Cardiac fibroblast (primary cell): Measurements from ENCODE around the gene NXPE2.

Experiments used
- DNase-seq, 2 donors: peaks; one replicate each; pipeline versions ENCODE4 v3.0.0 to v3.0.0-alpha.2; 2010; ENCODE audit warnings: low read depth in 2 of 2
- H3K4me3 ChIP-seq, 2 donors: replicated peaks in 1 of 2; 1 replicate in 1 of 2; 2 replicates in 1 of 2; pipeline ENCODE4 v1.5.1; 2011; ENCODE audit warnings: low read depth in 2 of 2, low read length in 2 of 2, mild to moderate bottlenecking in 2 of 2, moderate library complexity in 1 of 2
- TF ChIP-seq, protein P1 (sequence below): IDR thresholded peaks from one replicate; pipeline ENCODE4 v1.5.1; 2011; ENCODE audit warnings: low read depth, mild to moderate bottlenecking, low read length, inconsistent platforms

The NXPE2 gene

DNA sequence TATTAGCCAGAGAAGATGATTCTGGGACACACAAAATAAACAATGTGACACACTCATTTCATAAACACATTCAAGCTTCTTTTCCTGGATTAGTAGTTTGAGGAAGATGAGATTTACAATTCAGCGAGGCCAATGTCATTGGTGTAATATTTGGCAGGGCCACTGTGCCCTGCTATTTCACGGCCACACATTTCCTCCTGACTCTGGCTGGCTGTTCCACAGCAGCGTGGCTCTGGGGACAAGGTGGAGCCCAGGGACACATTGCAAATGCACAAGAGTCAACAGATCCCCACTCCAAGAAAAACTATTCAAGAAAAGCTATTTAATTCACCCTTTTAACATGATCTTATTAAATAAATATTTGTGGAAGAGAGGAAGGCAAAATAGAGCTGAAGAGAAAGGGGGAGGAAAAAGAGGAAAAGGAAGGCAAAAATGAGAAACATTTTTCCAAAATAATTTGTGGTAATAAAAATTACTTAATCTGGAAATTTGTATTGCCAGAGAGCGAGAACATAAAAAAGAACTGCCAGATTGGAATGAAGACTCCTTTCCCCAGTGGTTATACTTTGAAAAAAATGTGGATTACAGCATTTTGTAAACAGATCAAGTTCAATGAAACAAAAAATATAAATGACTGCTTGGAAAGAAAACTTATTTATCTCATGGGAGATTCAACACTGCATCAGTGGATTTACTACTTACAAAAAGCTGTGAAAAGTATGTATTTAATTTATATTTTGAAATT is 27.1 kb downstream of the NXPE2 start:
- TF ChIP-seq, protein P1, sequence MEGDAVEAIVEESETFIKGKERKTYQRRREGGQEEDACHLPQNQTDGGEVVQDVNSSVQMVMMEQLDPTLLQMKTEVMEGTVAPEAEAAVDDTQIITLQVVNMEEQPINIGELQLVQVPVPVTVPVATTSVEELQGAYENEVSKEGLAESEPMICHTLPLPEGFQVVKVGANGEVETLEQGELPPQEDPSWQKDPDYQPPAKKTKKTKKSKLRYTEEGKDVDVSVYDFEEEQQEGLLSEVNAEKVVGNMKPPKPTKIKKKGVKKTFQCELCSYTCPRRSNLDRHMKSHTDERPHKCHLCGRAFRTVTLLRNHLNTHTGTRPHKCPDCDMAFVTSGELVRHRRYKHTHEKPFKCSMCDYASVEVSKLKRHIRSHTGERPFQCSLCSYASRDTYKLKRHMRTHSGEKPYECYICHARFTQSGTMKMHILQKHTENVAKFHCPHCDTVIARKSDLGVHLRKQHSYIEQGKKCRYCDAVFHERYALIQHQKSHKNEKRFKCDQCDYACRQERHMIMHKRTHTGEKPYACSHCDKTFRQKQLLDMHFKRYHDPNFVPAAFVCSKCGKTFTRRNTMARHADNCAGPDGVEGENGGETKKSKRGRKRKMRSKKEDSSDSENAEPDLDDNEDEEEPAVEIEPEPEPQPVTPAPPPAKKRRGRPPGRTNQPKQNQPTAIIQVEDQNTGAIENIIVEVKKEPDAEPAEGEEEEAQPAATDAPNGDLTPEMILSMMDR, result no peak
- no peak for DNase-seq
- no peak overlapping the region for H3K4me3 ChIP-seq

DNA sequence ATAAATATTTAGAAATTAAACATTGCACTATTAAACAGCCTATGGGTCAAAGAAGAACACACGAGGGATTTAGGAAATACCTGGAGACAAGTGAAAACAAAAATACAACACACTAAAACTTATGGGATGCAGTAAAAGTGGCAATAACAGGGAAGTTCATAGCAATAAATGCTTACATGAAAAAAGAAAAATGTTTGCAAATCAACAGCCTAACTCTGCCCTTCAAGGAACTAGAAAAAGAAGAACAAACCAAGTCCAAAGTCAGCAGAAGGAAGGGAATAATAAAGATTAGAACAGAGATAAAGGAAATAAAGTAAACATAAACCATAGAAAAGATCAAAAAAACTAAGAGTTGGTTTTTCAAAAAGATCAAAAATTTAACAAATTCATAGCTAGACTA is 31.6 kb downstream of the NXPE2 start:
- TF ChIP-seq, protein P1, result no peak
- DNase-seq, result no peak
- no peak overlapping the region for H3K4me3 ChIP-seq

DNA sequence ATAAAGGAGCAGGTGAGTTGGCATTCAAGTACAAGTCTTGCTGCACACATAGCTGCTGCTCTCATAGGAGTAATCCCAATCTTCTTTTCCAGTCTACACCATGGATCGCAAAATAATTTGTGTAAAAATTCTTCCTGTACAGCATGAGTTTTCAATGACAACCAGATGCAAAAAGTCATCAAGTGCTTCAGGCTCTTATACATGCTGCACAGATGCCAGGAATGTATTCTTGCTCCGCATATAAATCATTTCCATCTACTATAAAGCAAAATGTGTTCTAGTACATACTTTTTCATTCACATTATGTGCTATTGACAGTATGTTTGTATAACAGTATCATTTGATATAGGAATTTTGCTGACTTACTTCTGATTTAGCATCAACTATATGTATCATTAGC is 35.4 kb downstream of the NXPE2 start:
- no peak overlapping the region for H3K4me3 ChIP-seq
- no peak for DNase-seq
- TF ChIP-seq, protein P1, result no peak

DNA sequence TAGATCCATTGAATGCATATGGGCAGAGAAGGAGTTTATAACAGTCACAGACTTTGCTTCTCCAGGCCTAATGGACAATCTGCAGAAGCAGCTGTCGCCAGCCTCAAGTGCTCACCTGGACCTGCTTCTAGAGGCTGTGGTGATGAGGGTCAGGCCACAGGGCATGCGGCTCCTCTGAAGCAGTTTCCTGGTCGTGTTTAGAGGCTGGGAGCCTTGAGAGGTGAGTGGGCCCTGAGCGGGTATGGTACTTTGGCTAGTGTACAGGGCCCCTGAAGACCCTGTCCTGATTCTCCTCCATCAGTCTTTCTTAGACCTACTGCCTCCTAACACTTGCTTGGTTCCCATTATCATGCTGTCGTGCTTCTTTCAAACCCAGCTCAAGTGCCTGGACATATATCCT is 41.2 kb downstream of the NXPE2 start:
- H3K4me3 ChIP-seq, result no peak overlapping the region
- TF ChIP-seq, protein P1, result no peak
- DNase-seq, result no peak

DNA sequence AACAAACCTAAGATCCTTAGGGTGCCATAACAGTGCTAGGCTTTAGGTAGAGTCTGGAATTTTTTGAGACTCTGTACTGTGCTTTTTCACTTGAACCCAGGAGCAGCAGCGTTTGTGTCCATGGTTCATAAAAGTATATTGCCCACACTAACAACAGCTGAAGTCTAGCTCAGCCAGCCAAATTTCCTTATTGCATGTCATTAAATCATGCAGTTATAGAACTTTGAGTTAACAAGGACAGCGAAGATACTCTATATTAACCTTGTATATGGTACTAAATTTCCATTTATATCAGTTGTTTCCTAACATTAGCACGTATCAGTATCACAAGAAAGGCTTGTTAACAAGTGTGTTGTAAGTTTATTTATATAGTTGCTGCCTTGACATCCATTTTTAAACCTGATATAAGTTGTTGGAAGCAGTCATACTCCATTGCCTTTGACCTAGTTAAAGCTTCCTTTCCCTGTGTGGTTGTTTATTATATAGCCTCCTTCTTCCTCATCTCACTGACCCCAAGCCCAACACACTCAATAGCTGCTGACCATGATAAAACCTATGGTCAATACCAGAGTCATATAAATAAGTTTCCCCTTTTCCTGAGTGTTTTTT is 46.7 kb downstream of the NXPE2 start:
- TF ChIP-seq, protein P1, result no peak
- H3K4me3 ChIP-seq, result no peak overlapping the region
- no peak for DNase-seq

DNA sequence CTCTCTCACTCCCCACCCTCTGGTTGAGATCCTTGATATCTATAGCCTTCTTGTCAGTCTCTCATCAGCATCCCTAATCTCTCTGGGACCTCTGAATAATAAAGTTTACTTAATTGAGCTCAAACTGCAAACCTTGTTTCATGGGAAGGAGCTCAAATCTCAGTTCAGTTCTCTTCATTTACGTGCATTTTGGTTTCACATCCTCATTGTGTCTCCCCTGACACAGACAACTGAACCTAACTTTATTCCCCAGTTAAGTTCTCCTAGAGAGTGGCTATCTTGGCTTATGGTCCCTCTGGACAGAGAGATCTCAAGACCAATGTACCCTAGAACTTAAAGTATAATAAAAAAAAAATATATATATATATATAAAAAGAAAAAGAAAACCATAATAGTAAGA is 47.3 kb downstream of the NXPE2 start:
- TF ChIP-seq, protein P1, result no peak
- no peak overlapping the region for H3K4me3 ChIP-seq
- no peak for DNase-seq
